HG03520 (cell line): ENCODE data around the gene PTPN22.
A peak's percentile ranks its signal among the peaks of the same experiment; 100 is the strongest.

ENCODE experiments used
- ATAC-seq: cut with Tn5 transposase; IDR thresholded peaks from one replicate; pipeline ENCODE4 v1.9.1; 2021; ENCODE audit warnings: mild to moderate bottlenecking, moderate library complexity; ENCODE audit not compliant: unreplicated experiment

Gene PTPN22

GRCh38 chr1:113804421-113805255 is 66.9 kb downstream of the PTPN22 start:
- no peak for ATAC-seq

- no peak for ATAC-seq
Measured at GRCh38 chr1:113802367-113803007, 69.0 kb downstream of the PTPN22 start.

- no peak for ATAC-seq
Measured at GRCh38 chr1:113800487-113800886, 71.0 kb downstream of the PTPN22 start.

- ATAC-seq = no peak
Measured at GRCh38 chr1:113797472-113797871, 74.0 kb downstream of the PTPN22 start.

GRCh38 chr1:113793878-113794834 is 77.4 kb downstream of the PTPN22 start:
- ATAC-seq = no peak

- ATAC-seq = no peak
Measured at GRCh38 chr1:113792986-113793385, 78.5 kb downstream of the PTPN22 start.

GRCh38 chr1:113792471-113792870 is 79.0 kb downstream of the PTPN22 start:
- no peak for ATAC-seq

GRCh38 chr1:113788802-113789201 is 82.7 kb downstream of the PTPN22 start:
- ATAC-seq = no peak

- ATAC-seq = no peak
Measured at GRCh38 chr1:113787663-113788062, 83.8 kb downstream of the PTPN22 start.

GRCh38 chr1:113786069-113786468 is 85.4 kb downstream of the PTPN22 start:
- no peak for ATAC-seq

GRCh38 chr1:113784104-113784779 is 87.3 kb downstream of the PTPN22 start:
- ATAC-seq = peak; percentile 82

- peak; percentile 57 for ATAC-seq
Measured at GRCh38 chr1:113783254-113784103, 88.0 kb downstream of the PTPN22 start.

- no peak for ATAC-seq
Measured at GRCh38 chr1:113782406-113782805, 89.1 kb downstream of the PTPN22 start.

- ATAC-seq = no peak
Measured at GRCh38 chr1:113780374-113781146, 91.0 kb downstream of the PTPN22 start.

GRCh38 chr1:113779542-113779941 is 92.0 kb downstream of the PTPN22 start:
- ATAC-seq = no peak

- ATAC-seq = no peak
Measured at GRCh38 chr1:113777561-113777960, 94.0 kb downstream of the PTPN22 start.

- ATAC-seq = no peak
Measured at GRCh38 chr1:113770031-113770430, 101.5 kb downstream of the PTPN22 start.

GRCh38 chr1:113769601-113769970 is 101.9 kb downstream of the PTPN22 start:
- no peak for ATAC-seq
